ENCODE measurements around the gene BCHE.

The BCHE gene

GRCh38 chr3:165854696-165855095, 17.5 kb upstream of the BCHE start:
- H3K36me3 ChIP-seq (ENCODE audit: control insufficient read depth in 2 of 2, insufficient read depth in 2 of 2, low read length in 2 of 2), result no peaks in the 10 kb centered on the region
- no peaks in the 10 kb centered on the region for H3K4me1 ChIP-seq (ENCODE audit: control insufficient read depth in 2 of 2, insufficient read depth in 2 of 2, low read length in 2 of 2)
- H3K27ac ChIP-seq (ENCODE audit: low read depth in 2 of 2, low read length in 2 of 2), result no peak overlapping the region
- no peak overlapping the region for H3K4me3 ChIP-seq (ENCODE audit: low read length in 2 of 2)
- no peaks in the 10 kb centered on the region for H3K27me3 ChIP-seq (ENCODE audit: control insufficient read depth in 2 of 2, insufficient read depth in 2 of 2, low read length in 2 of 2)
- H3K9me3 ChIP-seq (ENCODE audit: control insufficient read depth in 2 of 2, low read length in 2 of 2), result no peaks in the 10 kb centered on the region
- H3K9ac ChIP-seq (ENCODE audit: low read depth in 1 of 2, low read length in 2 of 2), result no peak overlapping the region

- Histone ChIP-seq H3K9ac (ENCODE audit: low read depth in 1 of 2, low read length in 2 of 2) (no peak overlapping the region), H3K4me1 (ENCODE audit: control insufficient read depth in 2 of 2, insufficient read depth in 2 of 2, low read length in 2 of 2) (no peaks in the 10 kb centered on the region), H3K27ac (ENCODE audit: low read depth in 2 of 2, low read length in 2 of 2) (no peak overlapping the region), H3K36me3 (ENCODE audit: control insufficient read depth in 2 of 2, insufficient read depth in 2 of 2, low read length in 2 of 2) (no peaks in the 10 kb centered on the region), H3K9me3 (ENCODE audit: control insufficient read depth in 2 of 2, low read length in 2 of 2) (no peaks in the 10 kb centered on the region), H3K27me3 (ENCODE audit: control insufficient read depth in 2 of 2, insufficient read depth in 2 of 2, low read length in 2 of 2) (no peaks in the 10 kb centered on the region), H3K4me3 (ENCODE audit: low read length in 2 of 2) (no peak overlapping the region)
Observed at GRCh38 chr3:165852711-165853110, 15.5 kb upstream of the BCHE start.

- Histone ChIP-seq H3K4me1 (ENCODE audit: control insufficient read depth in 2 of 2, insufficient read depth in 2 of 2, low read length in 2 of 2) (no peaks in the 10 kb centered on the region), H3K27me3 (ENCODE audit: control insufficient read depth in 2 of 2, insufficient read depth in 2 of 2, low read length in 2 of 2) (no peaks in the 10 kb centered on the region), H3K9me3 (ENCODE audit: control insufficient read depth in 2 of 2, low read length in 2 of 2) (no peaks in the 10 kb centered on the region), H3K27ac (ENCODE audit: low read depth in 2 of 2, low read length in 2 of 2) (no peak overlapping the region), H3K36me3 (ENCODE audit: control insufficient read depth in 2 of 2, insufficient read depth in 2 of 2, low read length in 2 of 2) (no peaks in the 10 kb centered on the region), H3K4me3 (ENCODE audit: low read length in 2 of 2) (no peak overlapping the region), H3K9ac (ENCODE audit: low read depth in 1 of 2, low read length in 2 of 2) (no peak overlapping the region)
Observed at GRCh38 chr3:165852191-165852590, 15.0 kb upstream of the BCHE start.

DNA sequence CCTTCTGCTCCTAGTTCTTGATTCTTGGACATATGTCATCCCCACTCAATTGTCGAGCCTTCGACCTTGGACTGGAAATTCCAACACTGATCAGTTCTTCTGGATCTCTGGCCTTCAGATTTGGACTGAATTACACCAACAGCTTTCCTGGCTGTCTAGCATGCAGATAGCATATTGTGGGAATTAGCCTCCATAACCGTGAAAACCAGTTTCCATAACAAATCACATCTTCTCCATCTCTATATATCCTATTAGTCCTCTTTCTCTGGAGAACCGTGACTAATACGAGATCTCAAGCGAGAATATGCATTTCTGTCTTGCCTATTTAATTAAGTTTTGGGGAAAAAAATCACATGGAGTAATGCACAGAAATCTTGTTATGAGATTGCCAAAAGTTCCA, 8.8 kb upstream of the BCHE start:
- H3K9ac ChIP-seq (ENCODE audit: low read depth in 1 of 2, low read length in 2 of 2), result no peak overlapping the region
- H3K27ac ChIP-seq (ENCODE audit: low read depth in 2 of 2, low read length in 2 of 2), result no peak overlapping the region
- no peak overlapping the region for H3K4me3 ChIP-seq (ENCODE audit: low read length in 2 of 2)
- no peaks in the 10 kb centered on the region for H3K4me1 ChIP-seq (ENCODE audit: control insufficient read depth in 2 of 2, insufficient read depth in 2 of 2, low read length in 2 of 2)
- H3K27me3 ChIP-seq (ENCODE audit: control insufficient read depth in 2 of 2, insufficient read depth in 2 of 2, low read length in 2 of 2), result no peaks in the 10 kb centered on the region
- H3K36me3 ChIP-seq (ENCODE audit: control insufficient read depth in 2 of 2, insufficient read depth in 2 of 2, low read length in 2 of 2), result no peaks in the 10 kb centered on the region
- H3K9me3 ChIP-seq (ENCODE audit: control insufficient read depth in 2 of 2, low read length in 2 of 2), result no peaks in the 10 kb centered on the region

GRCh38 chr3:165839296-165840076, 2.3 kb upstream of the BCHE start:
- H3K4me3 ChIP-seq (ENCODE audit: low read length in 2 of 2), result no peak overlapping the region
- no peaks in the 10 kb centered on the region for H3K36me3 ChIP-seq (ENCODE audit: control insufficient read depth in 2 of 2, insufficient read depth in 2 of 2, low read length in 2 of 2)
- no peaks in the 10 kb centered on the region for H3K27me3 ChIP-seq (ENCODE audit: control insufficient read depth in 2 of 2, insufficient read depth in 2 of 2, low read length in 2 of 2)
- H3K9me3 ChIP-seq (ENCODE audit: control insufficient read depth in 2 of 2, low read length in 2 of 2), result no peaks in the 10 kb centered on the region
- no peak overlapping the region for H3K9ac ChIP-seq (ENCODE audit: low read depth in 1 of 2, low read length in 2 of 2)
- no peaks in the 10 kb centered on the region for H3K4me1 ChIP-seq (ENCODE audit: control insufficient read depth in 2 of 2, insufficient read depth in 2 of 2, low read length in 2 of 2)
- H3K27ac ChIP-seq (ENCODE audit: low read depth in 2 of 2, low read length in 2 of 2), result no peak overlapping the region

DNA sequence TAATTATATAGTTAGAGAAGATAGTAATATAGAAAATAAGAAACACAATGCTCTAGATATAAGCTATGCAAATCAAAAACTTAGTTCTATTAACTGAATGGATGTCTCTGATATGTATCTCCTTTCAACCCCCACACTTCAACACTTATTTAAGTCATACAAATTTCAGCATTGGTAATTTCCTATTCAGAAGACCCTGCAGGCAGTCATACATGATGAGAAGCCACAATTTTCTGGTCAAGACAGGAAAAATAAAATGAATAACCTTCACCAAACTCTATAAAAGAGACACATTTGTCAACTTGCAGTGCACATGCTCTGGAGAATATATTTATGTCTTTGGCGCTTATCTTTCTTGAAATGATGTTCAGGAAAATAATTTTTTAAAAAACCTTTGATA, 578 bp upstream of the BCHE start:
- Histone ChIP-seq H3K27me3 (ENCODE audit: control insufficient read depth in 2 of 2, insufficient read depth in 2 of 2, low read length in 2 of 2) (no peaks in the 10 kb centered on the region), H3K36me3 (ENCODE audit: control insufficient read depth in 2 of 2, insufficient read depth in 2 of 2, low read length in 2 of 2) (no peaks in the 10 kb centered on the region), H3K4me1 (ENCODE audit: control insufficient read depth in 2 of 2, insufficient read depth in 2 of 2, low read length in 2 of 2) (no peaks in the 10 kb centered on the region), H3K27ac (ENCODE audit: low read depth in 2 of 2, low read length in 2 of 2) (no peak overlapping the region), H3K4me3 (ENCODE audit: low read length in 2 of 2) (no peak overlapping the region), H3K9ac (ENCODE audit: low read depth in 1 of 2, low read length in 2 of 2) (no peak overlapping the region), H3K9me3 (ENCODE audit: control insufficient read depth in 2 of 2, low read length in 2 of 2) (no peaks in the 10 kb centered on the region)

- Histone ChIP-seq H3K4me3 (ENCODE audit: low read length in 2 of 2) (no peak overlapping the region), H3K4me1 (ENCODE audit: control insufficient read depth in 2 of 2, insufficient read depth in 2 of 2, low read length in 2 of 2) (no peaks in the 10 kb centered on the region), H3K27me3 (ENCODE audit: control insufficient read depth in 2 of 2, insufficient read depth in 2 of 2, low read length in 2 of 2) (no peaks in the 10 kb centered on the region), H3K9me3 (ENCODE audit: control insufficient read depth in 2 of 2, low read length in 2 of 2) (no peaks in the 10 kb centered on the region), H3K9ac (ENCODE audit: low read depth in 1 of 2, low read length in 2 of 2) (no peak overlapping the region), H3K27ac (ENCODE audit: low read depth in 2 of 2, low read length in 2 of 2) (no peak overlapping the region), H3K36me3 (ENCODE audit: control insufficient read depth in 2 of 2, insufficient read depth in 2 of 2, low read length in 2 of 2) (no peaks in the 10 kb centered on the region)
Observed at GRCh38 chr3:165835431-165835830, 1.8 kb downstream of the BCHE start.

DNA sequence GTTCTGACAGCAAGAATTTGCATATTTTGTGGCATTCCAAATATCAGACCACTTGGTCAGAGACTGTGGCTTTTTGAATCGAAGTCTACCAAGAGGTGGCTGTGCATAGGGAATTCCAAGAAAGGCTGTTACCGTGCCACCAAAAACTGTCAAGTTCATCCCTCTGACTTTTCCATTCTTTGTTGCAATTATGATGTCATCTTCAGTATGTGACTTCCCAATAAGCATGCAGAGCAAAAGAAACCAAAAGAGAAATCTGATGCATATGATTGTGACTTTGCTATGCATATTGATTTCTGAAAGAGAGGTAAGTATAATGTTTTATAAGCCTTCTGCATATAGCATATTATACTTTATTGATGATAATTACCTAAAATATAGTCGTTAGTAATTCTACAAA, 6.5 kb downstream of the BCHE start:
- Histone ChIP-seq H3K4me1 (ENCODE audit: control insufficient read depth in 2 of 2, insufficient read depth in 2 of 2, low read length in 2 of 2) (no peaks in the 10 kb centered on the region), H3K27ac (ENCODE audit: low read depth in 2 of 2, low read length in 2 of 2) (no peak overlapping the region), H3K27me3 (ENCODE audit: control insufficient read depth in 2 of 2, insufficient read depth in 2 of 2, low read length in 2 of 2) (no peaks in the 10 kb centered on the region), H3K36me3 (ENCODE audit: control insufficient read depth in 2 of 2, insufficient read depth in 2 of 2, low read length in 2 of 2) (no peaks in the 10 kb centered on the region), H3K4me3 (ENCODE audit: low read length in 2 of 2) (no peak overlapping the region), H3K9me3 (ENCODE audit: control insufficient read depth in 2 of 2, low read length in 2 of 2) (no peaks in the 10 kb centered on the region), H3K9ac (ENCODE audit: low read depth in 1 of 2, low read length in 2 of 2) (no peak overlapping the region)

- Histone ChIP-seq H3K4me3 (ENCODE audit: low read length in 2 of 2) (no peak overlapping the region), H3K36me3 (ENCODE audit: control insufficient read depth in 2 of 2, insufficient read depth in 2 of 2, low read length in 2 of 2) (no peaks in the 10 kb centered on the region), H3K9ac (ENCODE audit: low read depth in 1 of 2, low read length in 2 of 2) (no peak overlapping the region), H3K27ac (ENCODE audit: low read depth in 2 of 2, low read length in 2 of 2) (no peak overlapping the region), H3K9me3 (ENCODE audit: control insufficient read depth in 2 of 2, low read length in 2 of 2) (no peaks in the 10 kb centered on the region), H3K27me3 (ENCODE audit: control insufficient read depth in 2 of 2, insufficient read depth in 2 of 2, low read length in 2 of 2) (no peaks in the 10 kb centered on the region), H3K4me1 (ENCODE audit: control insufficient read depth in 2 of 2, insufficient read depth in 2 of 2, low read length in 2 of 2) (no peaks in the 10 kb centered on the region)
Observed at GRCh38 chr3:165827883-165828282, 9.3 kb downstream of the BCHE start.

DNA sequence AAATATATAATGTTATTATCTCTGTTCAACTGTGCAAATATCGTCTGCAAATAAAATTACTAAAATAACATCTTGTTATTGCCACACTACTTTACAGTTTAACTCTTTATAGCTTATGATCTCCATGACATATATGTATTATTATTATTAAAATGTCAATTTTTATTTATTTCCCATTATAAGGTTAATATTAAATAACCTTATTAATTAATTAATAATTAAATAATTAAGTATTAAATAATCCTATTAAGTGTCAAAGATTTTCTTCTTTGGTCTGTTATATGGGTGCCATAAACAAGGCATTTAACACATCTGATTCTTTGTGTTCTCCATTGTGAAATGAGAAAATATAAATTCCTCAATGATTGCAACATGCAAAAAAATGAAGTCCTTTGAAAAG, 10.0 kb downstream of the BCHE start:
- Histone ChIP-seq H3K9me3 (ENCODE audit: control insufficient read depth in 2 of 2, low read length in 2 of 2) (no peaks in the 10 kb centered on the region), H3K27me3 (ENCODE audit: control insufficient read depth in 2 of 2, insufficient read depth in 2 of 2, low read length in 2 of 2) (no peaks in the 10 kb centered on the region), H3K9ac (ENCODE audit: low read depth in 1 of 2, low read length in 2 of 2) (no peak overlapping the region), H3K27ac (ENCODE audit: low read depth in 2 of 2, low read length in 2 of 2) (no peak overlapping the region), H3K4me1 (ENCODE audit: control insufficient read depth in 2 of 2, insufficient read depth in 2 of 2, low read length in 2 of 2) (no peaks in the 10 kb centered on the region), H3K36me3 (ENCODE audit: control insufficient read depth in 2 of 2, insufficient read depth in 2 of 2, low read length in 2 of 2) (no peaks in the 10 kb centered on the region), H3K4me3 (ENCODE audit: low read length in 2 of 2) (no peak overlapping the region)

All from mucosa of rectum (tissue), 2 donors.